HCT116 (cell line): ENCODE data around the gene OR56A4. TPM values are rescaled to one million over a fixed set of nuclear protein-coding genes. Genes with fewer than 3 reads are reported as not detected.

Experiments
- ATAC-seq: fragments of 200-7000 bp; cut with Tn5 transposase; 2 replicates; pipeline ENCODE4 v1.9.1; 2020; ENCODE audit warnings: mild to moderate bottlenecking, moderate library complexity
- BruUV-seq: library from RNA; stranded (reverse); fragments of 400-500 nt; replicated peaks from 2 replicates; lab custom pipeline; 2021; lab: Mats Ljungman, UMichigan
- CTCF ChIA-PET: fragments of 300-600 bp; sonication (Branson Sonifier 250); formaldehyde crosslinking; loops from one replicate; lab custom pipeline; 2021; ENCODE audit warnings: antibody characterized with exemption; lab: Charles Lee
- POLR2A ChIA-PET: fragments of 300-600, 350-600 bp; sonication (Branson Sonifier 250); formaldehyde crosslinking; loops from one replicate; lab custom pipeline; 2021; ENCODE audit warnings: antibody characterized with exemption; lab: Charles Lee
- RAD21 ChIA-PET, 2 experiments: fragments of 300-600 bp; sonication (Branson Sonifier 250); formaldehyde crosslinking; loops; one replicate each; lab custom pipeline; 2023; ENCODE audit warnings: low total read pairs in 2 of 2; ENCODE audit not compliant: uncharacterized antibody in 2 of 2, unreplicated experiment in 2 of 2, low non-redundant PET in 1 of 2; lab: Charles Lee
- DNase-seq: peaks from one replicate; pipeline ENCODE4 v3.0.0-alpha.2; 2010; ENCODE audit warnings: low read depth, low spot score
- H2AFZ ChIP-seq: fragments of 200-600 bp; shearing (Covaris generic), sonication (generic); 2 replicates; pipeline ENCODE4 v1.6.1; 2017; ENCODE audit warnings: low read depth, mixed run types, mixed read lengths, antibody characterized with exemption, low read length; ENCODE audit not compliant: poor library complexity, severe bottlenecking
- H3K27ac ChIP-seq: 2 replicates; pipeline ENCODE4 v1.5.1; 2012; ENCODE audit warnings: low read depth, low read length
- H3K27me3 ChIP-seq: fragments of 200-600 bp; sonication (generic); 2 replicates; pipeline ENCODE4 v1.6.1; 2016; ENCODE audit warnings: mixed run types, low read length, mixed read lengths; ENCODE audit not compliant: insufficient read depth
- H3K36me3 ChIP-seq, 2 experiments: fragments of 200-500 bp in 1 of 2; fragments of 200-600 bp in 1 of 2; sonication (Bioruptor generic) in 1 of 2; sonication (generic) in 1 of 2; 2 replicates each; pipeline versions ENCODE4 v1.5.1 to v1.6.1; 2014 to 2016; ENCODE audit warnings: low read length in 2 of 2, inconsistent platforms in 1 of 2, mixed read lengths in 1 of 2, mixed run types in 1 of 2; ENCODE audit not compliant: insufficient read depth in 2 of 2, control insufficient read depth in 1 of 2
- H3K4me1 ChIP-seq, 2 experiments: fragments of 200-600 bp in 1 of 2; sonication (generic) in 1 of 2; 2 replicates each; pipeline versions ENCODE4 v1.5.1 to v1.6.1; 2012 to 2017; ENCODE audit warnings: low read length in 2 of 2, inconsistent platforms in 1 of 2, mild to moderate bottlenecking in 1 of 2, mixed read lengths in 1 of 2, mixed run types in 1 of 2, moderate library complexity in 1 of 2; ENCODE audit not compliant: insufficient read depth in 2 of 2, control insufficient read depth in 1 of 2
- H3K4me2 ChIP-seq: fragments of 200-600 bp; sonication (generic); 2 replicates; pipeline ENCODE4 v1.6.1; 2017; ENCODE audit warnings: mixed run types, low read length, mixed read lengths
- H3K4me3 ChIP-seq, 2 experiments: fragments of 200-600 bp in 1 of 2; sonication (generic) in 1 of 2; replicated peaks in 1 of 2; 2 replicates each; pipeline ENCODE4 v1.5.1; 2011 to 2016; ENCODE audit warnings: low read length in 2 of 2, control low read depth in 1 of 2, low read depth in 1 of 2, mild to moderate bottlenecking in 1 of 2, mixed read lengths in 1 of 2, mixed run types in 1 of 2
- H3K79me2 ChIP-seq: fragments of 200-600 bp; sonication (generic); 2 replicates; pipeline ENCODE4 v1.6.1; 2017; ENCODE audit warnings: mild to moderate bottlenecking, mixed run types, low read length, moderate library complexity, mixed read lengths; ENCODE audit not compliant: insufficient read depth
- H3K9ac ChIP-seq: fragments of 200-600 bp; sonication (generic); 2 replicates; pipeline ENCODE4 v1.6.1; 2016; ENCODE audit warnings: low read length, mixed read lengths
- H3K9me2 ChIP-seq: fragments of 200-600 bp; sonication (generic), shearing (Covaris generic); 2 replicates; pipeline ENCODE4 v1.6.1; 2017; ENCODE audit warnings: mixed run types, mild to moderate bottlenecking, moderate library complexity; ENCODE audit not compliant: insufficient read depth
- H3K9me3 ChIP-seq, 2 experiments: fragments of 200-500 bp in 1 of 2; fragments of 200-600 bp in 1 of 2; sonication (Bioruptor generic) in 1 of 2; sonication (generic) in 1 of 2; 2 replicates each; pipeline ENCODE4 v1.6.1; 2014 to 2017; ENCODE audit warnings: low read length in 2 of 2, mixed read lengths in 2 of 2, inconsistent platforms in 1 of 2, low read depth in 1 of 2, mild to moderate bottlenecking in 1 of 2, mixed run types in 1 of 2, moderate library complexity in 1 of 2; ENCODE audit not compliant: control insufficient read depth in 1 of 2, insufficient read depth in 1 of 2
- H4K20me1 ChIP-seq: fragments of 200-600 bp; sonication (generic), shearing (Covaris generic); 2 replicates; pipeline ENCODE4 v1.6.1; 2017; ENCODE audit warnings: mixed run types, mild to moderate bottlenecking, moderate library complexity; ENCODE audit not compliant: insufficient read depth
- CBX3 ChIP-seq: IDR thresholded peaks from 2 replicates; pipeline ENCODE4 v1.6.1; 2012; ENCODE audit warnings: low read depth
- CTCF ChIP-seq, 3 experiments: fragments of 200-600 bp in 1 of 3; sonication (generic) in 1 of 3; IDR thresholded peaks in 2 of 3; conservative IDR thresholded peaks in 1 of 3; 2 replicates each; pipeline ENCODE4 v1.5.1; 2012 to 2017; ENCODE audit warnings: low read depth in 2 of 3, low read length in 2 of 3, antibody characterized with exemption in 1 of 3, borderline replicate concordance in 1 of 3, control low read depth in 1 of 3, mild to moderate bottlenecking in 1 of 3, mixed read lengths in 1 of 3, mixed run types in 1 of 3, moderate library complexity in 1 of 3; ENCODE audit not compliant: insufficient read depth in 1 of 3
- EGR1 ChIP-seq: IDR thresholded peaks from 2 replicates; pipeline ENCODE4 v1.6.1; 2012; ENCODE audit warnings: low read depth
- ELF1 ChIP-seq: IDR thresholded peaks from 2 replicates; pipeline ENCODE4 v1.6.1; 2012; ENCODE audit warnings: low read depth, borderline replicate concordance
- EZH2 ChIP-seq: fragments of 200-600 bp; sonication (generic); IDR thresholded peaks from 2 replicates; pipeline ENCODE4 v1.6.1; 2017; ENCODE audit warnings: antibody characterized with exemption, mixed run types
- FOSL1 ChIP-seq: IDR thresholded peaks from 2 replicates; pipeline ENCODE4 v1.6.1; 2012; ENCODE audit warnings: low read depth
- JUND ChIP-seq: IDR thresholded peaks from 2 replicates; pipeline ENCODE4 v1.6.1; 2012
- MAX ChIP-seq: IDR thresholded peaks from 2 replicates; pipeline ENCODE4 v1.6.1; 2012
- POLR2A ChIP-seq: IDR thresholded peaks from 2 replicates; pipeline ENCODE4 v1.7.0; 2011; ENCODE audit warnings: borderline replicate concordance; ENCODE audit not compliant: insufficient read depth, insufficient read length; ENCODE audit errors: extremely low read depth
- POLR2AphosphoS5 ChIP-seq: IDR thresholded peaks from 2 replicates; pipeline ENCODE4 v1.6.1; 2011; ENCODE audit warnings: mild to moderate bottlenecking, low read depth, low read length, moderate library complexity
- RAD21 ChIP-seq: IDR thresholded peaks from 2 replicates; pipeline ENCODE4 v1.6.1; 2012; ENCODE audit warnings: low read depth, mild to moderate bottlenecking
- SIN3A ChIP-seq: IDR thresholded peaks from 2 replicates; pipeline ENCODE4 v1.6.1; 2012; ENCODE audit warnings: low read depth
- SP1 ChIP-seq: IDR thresholded peaks from 2 replicates; pipeline ENCODE4 v1.6.1; 2012; ENCODE audit warnings: low read depth
- SRF ChIP-seq: IDR thresholded peaks from 2 replicates; pipeline ENCODE4 v1.6.1; 2012; ENCODE audit warnings: low read depth
- TCF7L2 ChIP-seq: IDR thresholded peaks from 2 replicates; pipeline ENCODE4 v1.7.0; 2011; ENCODE audit warnings: borderline replicate concordance, inconsistent platforms; ENCODE audit not compliant: insufficient read depth, insufficient read length; ENCODE audit errors: extremely low read depth
- YY1 ChIP-seq: IDR thresholded peaks from 2 replicates; pipeline ENCODE4 v1.6.1; 2011; ENCODE audit warnings: low read length, low read depth, moderate library complexity, mild to moderate bottlenecking; ENCODE audit not compliant: insufficient replicate concordance; ENCODE audit errors: extremely low read depth
- ZBTB33 ChIP-seq: IDR thresholded peaks from 2 replicates; pipeline ENCODE4 v1.6.1; 2011; ENCODE audit warnings: mild to moderate bottlenecking, low read length, moderate library complexity; ENCODE audit not compliant: insufficient replicate concordance; ENCODE audit errors: extremely low read depth
- ZNF274 ChIP-seq: fragments of 200-500 bp; sonication (Bioruptor generic); IDR thresholded peaks from 2 replicates; pipeline ENCODE4 v1.6.1; 2014; ENCODE audit warnings: mild to moderate bottlenecking, low read depth, low read length, inconsistent platforms
- intact Hi-C: fragments of 100-400 bp; cut with micrococcal nuclease; formaldehyde crosslinking; loops from 2 replicates; pipeline ENCODE4 v1.10.0; 2022
- total RNA-seq: library from RNA; stranded (reverse); gene quantifications from one replicate; pipeline ENCODE4 v1.2.1, GENCODE V29; 2021; ENCODE audit not compliant: unreplicated experiment
- TF ChIP-seq, protein P1 (sequence below): IDR thresholded peaks from 2 replicates; pipeline ENCODE4 v1.6.1; 2012
- TF ChIP-seq, protein P2 (sequence below): IDR thresholded peaks from 2 replicates; pipeline ENCODE4 v1.6.1; 2012; ENCODE audit warnings: low read depth

The OR56A4 gene
- total RNA-seq, 1 experiment from 2014 or later = not detected

GRCh38 chr11:6013042-6013441 is 6.3 kb upstream of the OR56A4 start:
- POLR2A ChIA-PET = no interaction called here

More at GRCh38 chr11:6013042-6013441, 6.3 kb upstream of the OR56A4 start:
- BruUV-seq = no TSS peak
- no peaks in the 10 kb centered on the region for H3K9me2 ChIP-seq
- H3K79me2 ChIP-seq = no peaks in the 10 kb centered on the region
- H3K36me3 ChIP-seq = no peaks in the 10 kb centered on the region
- DNase-seq (no peak), ATAC-seq (no peak)
- no peak overlapping the region for H2AFZ ChIP-seq
- H3K9me3 ChIP-seq = 0 out of 4 replicates have a peak, but pooled peaks cover 0 to 5% of the 10 kb centered on the region in 2 experiments
- no peak overlapping the region for H3K4me3 ChIP-seq
- TF ChIP-seq FOSL1 = no peak
- TF ChIP-seq ZBTB33 = no peak
- no peak for TF ChIP-seq CBX3
- no peak for TF ChIP-seq ZNF274
- TF ChIP-seq JUND = no peak
- no peak for TF ChIP-seq TCF7L2
- TF ChIP-seq EGR1 = no peak
- no peak for TF ChIP-seq CTCF (IDR thresholded peaks at IDR 0.05 in 2 of 3, conservative IDR thresholded peaks at IDR 0.05 in 1 of 3; ENCODE audit: borderline replicate concordance in 1 of 3, insufficient read depth in 1 of 3, low read depth in 2 of 3, low read length in 2 of 3)
- no peak for TF ChIP-seq EZH2
- no peak for TF ChIP-seq RAD21
- TF ChIP-seq ELF1 = no peak
- no peak for TF ChIP-seq MAX
- TF ChIP-seq, protein P1, sequence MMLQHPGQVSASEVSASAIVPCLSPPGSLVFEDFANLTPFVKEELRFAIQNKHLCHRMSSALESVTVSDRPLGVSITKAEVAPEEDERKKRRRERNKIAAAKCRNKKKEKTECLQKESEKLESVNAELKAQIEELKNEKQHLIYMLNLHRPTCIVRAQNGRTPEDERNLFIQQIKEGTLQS = no peak
- TF ChIP-seq POLR2A = no peak
- TF ChIP-seq, protein P2, sequence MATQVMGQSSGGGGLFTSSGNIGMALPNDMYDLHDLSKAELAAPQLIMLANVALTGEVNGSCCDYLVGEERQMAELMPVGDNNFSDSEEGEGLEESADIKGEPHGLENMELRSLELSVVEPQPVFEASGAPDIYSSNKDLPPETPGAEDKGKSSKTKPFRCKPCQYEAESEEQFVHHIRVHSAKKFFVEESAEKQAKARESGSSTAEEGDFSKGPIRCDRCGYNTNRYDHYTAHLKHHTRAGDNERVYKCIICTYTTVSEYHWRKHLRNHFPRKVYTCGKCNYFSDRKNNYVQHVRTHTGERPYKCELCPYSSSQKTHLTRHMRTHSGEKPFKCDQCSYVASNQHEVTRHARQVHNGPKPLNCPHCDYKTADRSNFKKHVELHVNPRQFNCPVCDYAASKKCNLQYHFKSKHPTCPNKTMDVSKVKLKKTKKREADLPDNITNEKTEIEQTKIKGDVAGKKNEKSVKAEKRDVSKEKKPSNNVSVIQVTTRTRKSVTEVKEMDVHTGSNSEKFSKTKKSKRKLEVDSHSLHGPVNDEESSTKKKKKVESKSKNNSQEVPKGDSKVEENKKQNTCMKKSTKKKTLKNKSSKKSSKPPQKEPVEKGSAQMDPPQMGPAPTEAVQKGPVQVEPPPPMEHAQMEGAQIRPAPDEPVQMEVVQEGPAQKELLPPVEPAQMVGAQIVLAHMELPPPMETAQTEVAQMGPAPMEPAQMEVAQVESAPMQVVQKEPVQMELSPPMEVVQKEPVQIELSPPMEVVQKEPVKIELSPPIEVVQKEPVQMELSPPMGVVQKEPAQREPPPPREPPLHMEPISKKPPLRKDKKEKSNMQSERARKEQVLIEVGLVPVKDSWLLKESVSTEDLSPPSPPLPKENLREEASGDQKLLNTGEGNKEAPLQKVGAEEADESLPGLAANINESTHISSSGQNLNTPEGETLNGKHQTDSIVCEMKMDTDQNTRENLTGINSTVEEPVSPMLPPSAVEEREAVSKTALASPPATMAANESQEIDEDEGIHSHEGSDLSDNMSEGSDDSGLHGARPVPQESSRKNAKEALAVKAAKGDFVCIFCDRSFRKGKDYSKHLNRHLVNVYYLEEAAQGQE = no peak
- no peak for TF ChIP-seq SRF
- no peak for TF ChIP-seq YY1
- TF ChIP-seq SIN3A = no peak
- no peak for TF ChIP-seq POLR2AphosphoS5
- no peak for TF ChIP-seq SP1
- H3K4me2 ChIP-seq = no peak overlapping the region
- H3K4me1 ChIP-seq = no peaks in the 10 kb centered on the region
- ChIA-PET CTCF (no interaction called here), RAD21 (no interaction called here)
- no peaks in the 10 kb centered on the region for H4K20me1 ChIP-seq
- intact Hi-C loops = no loop called here
- H3K27ac ChIP-seq = no peak overlapping the region
- no peak overlapping the region for H3K9ac ChIP-seq
- peaks cover 51% of the 10 kb centered on the region for H3K27me3 ChIP-seq
